SK-N-SH (cell line): ENCODE results near the gene PLXNA4. TPM values are rescaled to one million over a fixed set of nuclear protein-coding genes. Genes with fewer than 3 reads are reported as not detected.
"Not testable (repeated sequence)": the region's sequence is repeated elsewhere in the genome, so short reads cannot be mapped to it uniquely, and the experiment has no call there.

Source experiments
- CTCF ChIA-PET: fragments of 300-600, 350-600 bp; formaldehyde crosslinking; extraction: SDS; loops from one replicate; lab custom pipeline; 2021; lab: Yijun Ruan, JAX
- POLR2A ChIA-PET: fragments of 350-600 bp; sonication (Branson Sonifier 250); formaldehyde crosslinking; extraction: SDS; loops from one replicate; lab custom pipeline; 2020; ENCODE audit warnings: antibody characterized with exemption, inconsistent platforms; lab: Yijun Ruan, JAX
- DNase-seq: peaks from one replicate; pipeline ENCODE4 v3.0.0; 2012
- H2AFZ ChIP-seq: fragments of 200-600 bp; sonication (generic); 2 replicates; pipeline ENCODE4 v1.8.1; 2016; ENCODE audit warnings: antibody characterized with exemption, mild to moderate bottlenecking, low read depth
- H3F3A ChIP-seq: fragments of 200-600 bp; sonication (generic); replicated peaks from 2 replicates; pipeline ENCODE3; 2016; ENCODE audit warnings: antibody characterized with exemption, mild to moderate bottlenecking; ENCODE audit not compliant: insufficient read depth
- H3K27ac ChIP-seq, 2 experiments: fragments of 200-500 bp in 1 of 2; fragments of 200-600 bp in 1 of 2; sonication (Bioruptor generic) in 1 of 2; sonication (generic), shearing (Covaris generic) in 1 of 2; 2 replicates each; pipeline versions ENCODE4 v1.5.1 to v1.6.1; 2014 to 2016; ENCODE audit warnings: low read depth in 2 of 2, inconsistent platforms in 1 of 2, low read length in 1 of 2, mild to moderate bottlenecking in 1 of 2, mixed read lengths in 1 of 2
- H3K27me3 ChIP-seq: fragments of 200-600 bp; sonication (generic), shearing (Covaris generic); 2 replicates; pipeline ENCODE4 v1.6.1; 2016; ENCODE audit warnings: mixed run types; ENCODE audit not compliant: insufficient read depth
- H3K36me3 ChIP-seq, 2 experiments: fragments of 200-500 bp in 1 of 2; fragments of 200-600 bp in 1 of 2; sonication (Bioruptor generic) in 1 of 2; sonication (generic) in 1 of 2; replicated peaks in 1 of 2; 2 replicates each; pipeline versions ENCODE3 to v1.5.1; 2014 to 2016; ENCODE audit warnings: low read length in 1 of 2, mild to moderate bottlenecking in 1 of 2; ENCODE audit not compliant: insufficient read depth in 2 of 2, control insufficient read depth in 1 of 2
- H3K4me1 ChIP-seq, 2 experiments: fragments of 200-500 bp in 1 of 2; fragments of 200-600 bp in 1 of 2; sonication (Bioruptor generic) in 1 of 2; sonication (generic), shearing (Covaris generic) in 1 of 2; 2 replicates each; pipeline versions ENCODE4 v1.5.1 to v1.6.1; 2014 to 2016; ENCODE audit warnings: low read depth in 1 of 2, low read length in 1 of 2, mixed run types in 1 of 2; ENCODE audit not compliant: insufficient read depth in 2 of 2, control insufficient read depth in 1 of 2
- H3K4me2 ChIP-seq: fragments of 200-600 bp; sonication (generic), shearing (Covaris generic); 2 replicates; pipeline ENCODE4 v1.6.1; 2017; ENCODE audit warnings: mixed run types
- H3K4me3 ChIP-seq, 2 experiments: fragments of 200-500 bp in 1 of 2; fragments of 200-600 bp in 1 of 2; sonication (Bioruptor generic) in 1 of 2; sonication (generic), shearing (Covaris generic) in 1 of 2; 2 replicates each; pipeline versions ENCODE4 v1.5.1 to v1.8.1; 2014 to 2016; ENCODE audit warnings: low read depth in 2 of 2, inconsistent platforms in 1 of 2, low read length in 1 of 2, mild to moderate bottlenecking in 1 of 2, mixed read lengths in 1 of 2, moderate library complexity in 1 of 2
- H3K79me2 ChIP-seq: fragments of 200-600 bp; sonication (generic); 2 replicates; pipeline ENCODE4 v1.8.1; 2017; ENCODE audit warnings: mild to moderate bottlenecking; ENCODE audit not compliant: insufficient read depth
- H3K9ac ChIP-seq: fragments of 200-600 bp; sonication (generic); 2 replicates; pipeline ENCODE4 v1.6.1; 2017; ENCODE audit warnings: mixed run types
- H3K9me2 ChIP-seq: fragments of 200-600 bp; sonication (generic); 2 replicates; pipeline ENCODE4 v1.6.1; 2017; ENCODE audit warnings: mixed run types
- H3K9me3 ChIP-seq: fragments of 200-600 bp; sonication (generic); 2 replicates; pipeline ENCODE4 v1.6.1; 2017; ENCODE audit warnings: mixed run types, mild to moderate bottlenecking, moderate library complexity
- H4K20me1 ChIP-seq: fragments of 200-600 bp; sonication (generic); 2 replicates; pipeline ENCODE4 v1.6.1; 2017; ENCODE audit warnings: mild to moderate bottlenecking, mixed run types; ENCODE audit not compliant: insufficient read depth
- EZH2phosphoT487 ChIP-seq: fragments of 200-600 bp; sonication (generic); IDR thresholded peaks from 2 replicates; pipeline ENCODE4 v1.6.1; 2017; ENCODE audit warnings: low read depth, mixed run types, mild to moderate bottlenecking, antibody characterized with exemption, moderate library complexity, borderline replicate concordance
- FOSL2 ChIP-seq: IDR thresholded peaks from 2 replicates; pipeline ENCODE4 v1.4.0; 2012; ENCODE audit warnings: low read depth, mild to moderate bottlenecking, moderate library complexity, borderline replicate concordance
- MXI1 ChIP-seq: IDR thresholded peaks from 2 replicates; pipeline ENCODE4 v1.6.1; 2012; ENCODE audit warnings: mild to moderate bottlenecking, low read depth, low read length, improper control_type of control experiment
- RAD21 ChIP-seq: IDR thresholded peaks from 2 replicates; pipeline ENCODE4 v1.6.1; 2012; ENCODE audit warnings: mild to moderate bottlenecking, low read length
- TEAD4 ChIP-seq: IDR thresholded peaks from 2 replicates; pipeline ENCODE4 v1.4.0; 2012; ENCODE audit warnings: mild to moderate bottlenecking, borderline replicate concordance; ENCODE audit not compliant: insufficient read depth
- USF1 ChIP-seq: IDR thresholded peaks from 2 replicates; pipeline ENCODE4 v1.4.0; 2012; ENCODE audit warnings: low read depth, borderline replicate concordance
- ZBTB33 ChIP-seq: IDR thresholded peaks from 2 replicates; pipeline ENCODE4 v1.4.0; 2012; ENCODE audit warnings: low read depth, borderline replicate concordance
- WGBS: methylation state at CpG from one replicate; pipeline ENCODE4 v1.1.6; 2017; ENCODE audit warnings: low lambda C conversion rate; 5-methylcytosine and 5-hydroxymethylcytosine counted together
- polyA plus RNA-seq, 3 experiments: library from polyadenylated mRNA; depleted of rRNA; stranded (reverse); fragments of >200 nt; gene quantifications; 2 replicates each; pipeline ENCODE4 v1.2.3, GENCODE V29; 2012
- TF ChIP-seq, protein P1 (sequence below): fragments of 150-350 bp; IDR thresholded peaks from 2 replicates; pipeline ENCODE4 v1.6.1; 2017; ENCODE audit warnings: antibody characterized with exemption, low read length, low read depth, borderline replicate concordance

PLXNA4 gene
- polyA plus RNA-seq, 1 of the 3 experiments (the other 2 are of a cell fraction) = 2.4 TPM

- no peak for TF ChIP-seq USF1
- TF ChIP-seq MXI1 = no peak
- no peak for TF ChIP-seq TEAD4
- TF ChIP-seq EZH2phosphoT487 = no peak
- TF ChIP-seq FOSL2 = no peak
- no peak for TF ChIP-seq RAD21
- no peak for TF ChIP-seq ZBTB33
Observed at GRCh38 chr7:132179681-132180080, 396.6 kb downstream of the PLXNA4 start (continued).

- 79% methylated on average over 10 of the region's 10 CpGs for WGBS
- Histone ChIP-seq H3K9me2 (no peaks in the 10 kb centered on the region), H4K20me1 (no peaks in the 10 kb centered on the region), H3K9ac (no peak overlapping the region), H3F3A (peaks cover 5% of the 10 kb centered on the region), H3K4me2 (no peak overlapping the region), H3K4me1 (no peaks in the 10 kb centered on the region; a peak in 1 of 4 replicates), H3K9me3 (no peaks in the 10 kb centered on the region), H3K27me3 (no peaks in the 10 kb centered on the region), H3K4me3 (no peak overlapping the region), H2AFZ (no peak overlapping the region), H3K36me3 (peaks cover 0 to 22% of the 10 kb centered on the region in 2 experiments), H3K79me2 (no peaks in the 10 kb centered on the region), H3K27ac (no peak overlapping the region)
- TF ChIP-seq, protein P1, sequence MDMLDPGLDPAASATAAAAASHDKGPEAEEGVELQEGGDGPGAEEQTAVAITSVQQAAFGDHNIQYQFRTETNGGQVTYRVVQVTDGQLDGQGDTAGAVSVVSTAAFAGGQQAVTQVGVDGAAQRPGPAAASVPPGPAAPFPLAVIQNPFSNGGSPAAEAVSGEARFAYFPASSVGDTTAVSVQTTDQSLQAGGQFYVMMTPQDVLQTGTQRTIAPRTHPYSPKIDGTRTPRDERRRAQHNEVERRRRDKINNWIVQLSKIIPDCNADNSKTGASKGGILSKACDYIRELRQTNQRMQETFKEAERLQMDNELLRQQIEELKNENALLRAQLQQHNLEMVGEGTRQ = no peak
- TF ChIP-seq EZH2phosphoT487 = no peak
- ChIA-PET CTCF (interaction anchor here (1.3 kb wide), 1 partner anchor 9 kb away, joined by 5 read pairs; no protein-coding TSS in a partner anchor), POLR2A (no interaction called here)
- DNase-seq = no peak
Observed at GRCh38 chr7:132179080-132179430, 397.2 kb downstream of the PLXNA4 start.

- H3K4me2 ChIP-seq, H3K9me2 ChIP-seq, H3K9me3 ChIP-seq, POLR2A ChIA-PET, H3F3A ChIP-seq, H3K27me3 ChIP-seq, H3K27ac ChIP-seq, H3K9ac ChIP-seq, H3K4me1 ChIP-seq, H3K4me3 ChIP-seq, DNase-seq, H3K79me2 ChIP-seq, H2AFZ ChIP-seq, H4K20me1 ChIP-seq: not testable (repeated sequence)
- CTCF ChIA-PET = interaction anchor here (1.1 to 1.5 kb wide), 4 partner anchors 10 to 320 kb away, joined by 3 to 5 read pairs (median 5); no protein-coding TSS in a partner anchor
- 82% methylated on average over 8 of the region's 8 CpGs for WGBS
- peaks cover 2 to 26% of the 10 kb centered on the region in 2 experiments for H3K36me3 ChIP-seq
Observed at GRCh38 chr7:132178402-132179079, 397.7 kb downstream of the PLXNA4 start.
